Endothelial cell of umbilical vein (primary cell): ENCODE measurements around the gene PGLYRP1. TPM values are rescaled to one million over a fixed set of nuclear protein-coding genes. Genes with fewer than 3 reads are reported as not detected.

Source experiments
- BruUV-seq: library from RNA; stranded (reverse); fragments of 400-500 nt; replicated peaks from 2 replicates; lab custom pipeline; 2021; lab: Mats Ljungman, UMichigan
- CTCF ChIA-PET: fragments of 300-600, 350-600 bp; sonication (Branson Sonifier 250); formaldehyde crosslinking; loops from one replicate; lab custom pipeline; 2021; ENCODE audit warnings: antibody characterized with exemption, inconsistent platforms; lab: Charles Lee
- POLR2A ChIA-PET: fragments of 300-600, 350-600 bp; sonication (Branson Sonifier 250); formaldehyde crosslinking; loops from one replicate; lab custom pipeline; 2021; ENCODE audit warnings: antibody characterized with exemption, inconsistent platforms; lab: Charles Lee
- DNase-seq: peaks from one replicate; pipeline ENCODE4 v3.0.0-alpha.2; 2011; ENCODE audit warnings: low read depth, low spot score
- FAIRE-seq: peaks from 2 replicates; lab custom pipeline; 2011; peaks lifted over from hg19 to GRCh38; lab: Jason Lieb, UNC
- H2AFZ ChIP-seq: 2 replicates; pipeline ENCODE4 v1.6.0; 2012; ENCODE audit warnings: low read depth, low read length, control low read depth, inconsistent platforms
- H3K27ac ChIP-seq: 2 replicates; pipeline ENCODE4 v1.5.1; 2011; ENCODE audit warnings: low read depth, mild to moderate bottlenecking, control low read depth, low read length, moderate library complexity; ENCODE audit not compliant: insufficient read depth
- H3K27me3 ChIP-seq, 2 experiments: 2 replicates each; pipeline versions ENCODE4 v1.6.0 to v1.6.1; 2011; ENCODE audit warnings: low read length in 2 of 2, mixed read lengths in 1 of 2; ENCODE audit not compliant: control insufficient read depth in 2 of 2, insufficient read depth in 2 of 2
- H3K36me3 ChIP-seq, 2 experiments: 2 replicates in 1 of 2; 3 replicates in 1 of 2; pipeline ENCODE4 v1.5.1; 2011; ENCODE audit warnings: low read length in 2 of 2, mild to moderate bottlenecking in 1 of 2, moderate library complexity in 1 of 2; ENCODE audit not compliant: control insufficient read depth in 2 of 2, insufficient read depth in 2 of 2; ENCODE audit errors: extremely low read depth in 1 of 2
- H3K4me1 ChIP-seq: 3 replicates; pipeline ENCODE4 v1.5.1; 2011; ENCODE audit warnings: mild to moderate bottlenecking, low read length; ENCODE audit not compliant: control insufficient read depth, insufficient read depth; ENCODE audit errors: extremely low read depth
- H3K4me2 ChIP-seq: 2 replicates; pipeline ENCODE4 v1.6.1; 2011; ENCODE audit warnings: low read length, control low read depth, mixed read lengths; ENCODE audit not compliant: insufficient read depth
- H3K4me3 ChIP-seq, 3 experiments: fragments of 200-600 bp in 1 of 3; sonication (generic), shearing (Covaris generic) in 1 of 3; replicated peaks in 1 of 3; 2 replicates each; pipeline ENCODE4 v1.5.1; 2011 to 2016; ENCODE audit warnings: control low read depth in 3 of 3, low read length in 3 of 3, mild to moderate bottlenecking in 2 of 3, inconsistent platforms in 1 of 3, low read depth in 1 of 3, moderate library complexity in 1 of 3; ENCODE audit not compliant: insufficient read depth in 1 of 3
- H3K79me2 ChIP-seq: 2 replicates; pipeline ENCODE4 v1.6.0; 2012; ENCODE audit warnings: low read length, inconsistent platforms; ENCODE audit not compliant: control insufficient read depth, insufficient read depth
- H3K9ac ChIP-seq: replicated peaks from 2 replicates; pipeline ENCODE3; 2011; ENCODE audit warnings: low read length, control low read depth; ENCODE audit not compliant: insufficient read depth; ENCODE audit errors: extremely low read depth
- H3K9me1 ChIP-seq: replicated peaks from 3 replicates; pipeline ENCODE4 v1.6.0; 2011; ENCODE audit warnings: mild to moderate bottlenecking, low read length; ENCODE audit not compliant: control insufficient read depth, insufficient read depth; ENCODE audit errors: extremely low read depth
- H3K9me3 ChIP-seq: replicated peaks from 2 replicates; pipeline ENCODE4 v1.5.1; 2012; ENCODE audit warnings: low read length, inconsistent platforms; ENCODE audit not compliant: control insufficient read depth, insufficient read depth
- H4K20me1 ChIP-seq: replicated peaks from 2 replicates; pipeline ENCODE3; 2011; ENCODE audit warnings: mild to moderate bottlenecking, low read length; ENCODE audit not compliant: control insufficient read depth, insufficient read depth; ENCODE audit errors: extremely low read depth
- CTCF ChIP-seq, 2 donors: IDR thresholded peaks; 1 replicate in 1 of 2; 2 replicates in 1 of 2; pipeline ENCODE4 v1.5.1; 2011; ENCODE audit warnings: low read length in 2 of 2, mild to moderate bottlenecking in 2 of 2, moderate library complexity in 2 of 2, control low read depth in 1 of 2, inconsistent platforms in 1 of 2, low read depth in 1 of 2; ENCODE audit not compliant: insufficient read depth in 1 of 2; ENCODE audit errors: extremely low read depth in 1 of 2
- FOS ChIP-seq: IDR thresholded peaks from 2 replicates; pipeline ENCODE4 v1.6.1; 2011; ENCODE audit warnings: mild to moderate bottlenecking, low read length, moderate library complexity, borderline replicate concordance; ENCODE audit not compliant: insufficient read depth
- GATA2 ChIP-seq: IDR thresholded peaks from 2 replicates; pipeline ENCODE4 v1.7.0; 2011; ENCODE audit warnings: low read depth, mild to moderate bottlenecking, moderate library complexity, mixed read lengths, low read length; ENCODE audit not compliant: insufficient read length, insufficient read depth
- JUN ChIP-seq: IDR thresholded peaks from 2 replicates; pipeline ENCODE4 v1.6.1; 2011; ENCODE audit warnings: borderline replicate concordance, low read depth; ENCODE audit not compliant: insufficient read length, insufficient read depth
- MYC ChIP-seq: IDR thresholded peaks from one replicate; pipeline ENCODE4 v1.6.1; 2011; ENCODE audit warnings: mild to moderate bottlenecking, low read depth, low read length
- POLR2A ChIP-seq: IDR thresholded peaks from 2 replicates; pipeline ENCODE4 v1.6.1; 2012; ENCODE audit warnings: low read depth, mild to moderate bottlenecking, control low read depth, low read length
- POLR2AphosphoS5 ChIP-seq: IDR thresholded peaks from 2 replicates; pipeline ENCODE4 v1.6.1; 2012; ENCODE audit warnings: low read depth, mild to moderate bottlenecking, control low read depth, low read length, moderate library complexity; ENCODE audit not compliant: insufficient read depth
- dilution Hi-C: fragments of 300-500 bp; cut with MboI; formaldehyde crosslinking; loops from one replicate; pipeline ENCODE4 v1.15.0; 2019; ENCODE audit warnings: low sequenced_read_pairs; ENCODE audit not compliant: extremely low pct_ligation_motif_present
- intact Hi-C: fragments of 100-400 bp; cut with micrococcal nuclease; formaldehyde crosslinking; loops from one replicate; pipeline ENCODE4 v1.10.0; 2022
- polyA plus RNA-seq, 4 experiments: library from polyadenylated mRNA; depleted of rRNA in 3 of 4; stranded (reverse) in 3 of 4; unstranded in 1 of 4; fragments of >200 nt; gene quantifications; 2 replicates each; pipeline versions ENCODE4 v1.2.1 to v1.2.3, GENCODE V29; 2011 to 2012; ENCODE audit warnings: missing spikeins in 1 of 4
- total RNA-seq: library from RNA; stranded (reverse); gene quantifications from 2 replicates; pipeline ENCODE4 v1.2.3, GENCODE V29; 2021

The PGLYRP1 gene
- total and polyA plus RNA-seq, 2 donors (not counting 3 experiments of a cell fraction or from before 2014, with no cell fraction given), result not detected

- no peaks in the 10 kb centered on the region for H3K9me3 ChIP-seq
- dilution Hi-C loops, result no loop called here
- TF ChIP-seq MYC, result no peak
- no peak for TF ChIP-seq CTCF (IDR thresholded peaks at IDR 0.05; ENCODE audit: extremely low read depth in 1 of 2, insufficient read depth in 1 of 2, low read depth in 1 of 2, low read length in 2 of 2)
- no peak for TF ChIP-seq POLR2A
- no peak for TF ChIP-seq FOS
- no peak for TF ChIP-seq JUN
- TF ChIP-seq GATA2, result no peak
- TF ChIP-seq POLR2AphosphoS5, result no peak
- FAIRE-seq, result no peak
- H3K79me2 ChIP-seq, result no peaks in the 10 kb centered on the region
- no TSS peak for BruUV-seq
- peaks cover 16% of the 10 kb centered on the region for H3K4me1 ChIP-seq
- ChIA-PET POLR2A (no interaction called here), CTCF (interaction anchor here (1.3 to 12.1 kb wide), 4 partner anchors 10 to 246 kb away, joined by 3 to 460 read pairs (median 16); no protein-coding TSS in a partner anchor)
- H3K27me3 ChIP-seq, result peaks cover 6 to 13% of the 10 kb centered on the region in 2 experiments
- no peak for DNase-seq
- H3K4me3 ChIP-seq, result no peak overlapping the region
- intact Hi-C loops, result loop anchor here (5.0 kb wide), 1 partner anchor 92 kb away; no protein-coding TSS in a partner anchor
- no peak overlapping the region for H3K9ac ChIP-seq
- H2AFZ ChIP-seq, result no peak overlapping the region
- H4K20me1 ChIP-seq, result no peaks in the 10 kb centered on the region
- H3K36me3 ChIP-seq, result peaks cover 0 to 5% of the 10 kb centered on the region in 2 experiments
- H3K4me2 ChIP-seq, result no peak overlapping the region
- no peak overlapping the region for H3K27ac ChIP-seq
- H3K9me1 ChIP-seq, result no peaks in the 10 kb centered on the region
Observed at GRCh38 chr19:46019270-46019669, 3.6 kb downstream of the PGLYRP1 start.
